ENCODE measurements around the gene ALPK3. TPM values are rescaled to one million over a fixed set of nuclear protein-coding genes. Genes with fewer than 3 reads are reported as not detected.

ALPK3 gene
- total RNA-seq, 2 donors from 2014 or later: 57.8 to 94.1 TPM

DNA sequence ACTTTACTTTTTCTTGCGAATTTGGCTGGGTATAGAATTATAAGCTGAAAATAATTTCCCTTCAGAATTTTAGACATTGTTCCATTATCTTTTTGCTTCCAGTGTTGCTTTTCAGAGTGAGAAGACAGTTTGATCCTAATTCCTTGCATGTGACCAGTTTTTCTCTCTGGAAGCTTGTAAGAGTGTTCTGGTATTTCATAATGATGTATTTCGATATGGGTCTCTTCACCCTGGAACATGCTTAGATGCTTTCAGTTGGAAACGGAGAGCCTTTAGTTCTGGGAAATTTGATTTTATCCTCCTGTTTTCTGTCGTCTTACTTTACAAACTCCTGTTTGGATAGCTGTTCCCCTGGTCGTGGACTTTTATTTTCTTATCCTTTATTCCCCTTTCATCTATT is 13.9 kb downstream of the ALPK3 start:
- no peaks in the 10 kb centered on the region for H3K9me3 ChIP-seq (ENCODE audit: control insufficient read depth, low read length)
- TF ChIP-seq, protein P1, sequence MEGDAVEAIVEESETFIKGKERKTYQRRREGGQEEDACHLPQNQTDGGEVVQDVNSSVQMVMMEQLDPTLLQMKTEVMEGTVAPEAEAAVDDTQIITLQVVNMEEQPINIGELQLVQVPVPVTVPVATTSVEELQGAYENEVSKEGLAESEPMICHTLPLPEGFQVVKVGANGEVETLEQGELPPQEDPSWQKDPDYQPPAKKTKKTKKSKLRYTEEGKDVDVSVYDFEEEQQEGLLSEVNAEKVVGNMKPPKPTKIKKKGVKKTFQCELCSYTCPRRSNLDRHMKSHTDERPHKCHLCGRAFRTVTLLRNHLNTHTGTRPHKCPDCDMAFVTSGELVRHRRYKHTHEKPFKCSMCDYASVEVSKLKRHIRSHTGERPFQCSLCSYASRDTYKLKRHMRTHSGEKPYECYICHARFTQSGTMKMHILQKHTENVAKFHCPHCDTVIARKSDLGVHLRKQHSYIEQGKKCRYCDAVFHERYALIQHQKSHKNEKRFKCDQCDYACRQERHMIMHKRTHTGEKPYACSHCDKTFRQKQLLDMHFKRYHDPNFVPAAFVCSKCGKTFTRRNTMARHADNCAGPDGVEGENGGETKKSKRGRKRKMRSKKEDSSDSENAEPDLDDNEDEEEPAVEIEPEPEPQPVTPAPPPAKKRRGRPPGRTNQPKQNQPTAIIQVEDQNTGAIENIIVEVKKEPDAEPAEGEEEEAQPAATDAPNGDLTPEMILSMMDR (conservative IDR thresholded peaks at IDR 0.05): no peak
- no peak for DNase-seq
- 91 to 98% methylated on average over 4 of the region's 5 CpGs for WGBS, 2 experiments (ENCODE audit: insufficient coverage in 1 of 2, insufficient read length in 1 of 2)
- no peaks in the 10 kb centered on the region for H3K27me3 Mint-ChIP-seq (ENCODE audit: insufficient read depth)
- H3K36me3 ChIP-seq (ENCODE audit: control insufficient read depth, insufficient read depth, low read length): peaks cover 85% of the 10 kb centered on the region
- peaks cover 69% of the 10 kb centered on the region for H3K36me3 Mint-ChIP-seq (ENCODE audit: low read depth)
- no peak overlapping the region for H3K4me3 ChIP-seq (ENCODE audit: low read length)
- H3K27ac Mint-ChIP-seq: peak overlapping the region; percentile 36
- peaks cover 22% of the 10 kb centered on the region for H3K4me1 ChIP-seq (ENCODE audit: control insufficient read depth, insufficient read depth, low read length)
- H3K27me3 ChIP-seq (ENCODE audit: control insufficient read depth, insufficient read depth, low read length, poor library complexity, severe bottlenecking): no peaks in the 10 kb centered on the region
- no peak overlapping the region for H3K4me3 Mint-ChIP-seq
- no peak overlapping the region for H3K9ac ChIP-seq (ENCODE audit: extremely low read depth, low read length, poor library complexity, severe bottlenecking)
- peaks cover 20% of the 10 kb centered on the region for H3K4me1 Mint-ChIP-seq
- H3K27ac ChIP-seq (ENCODE audit: low read depth, low read length): no peak overlapping the region
- no peaks in the 10 kb centered on the region for H3K9me3 Mint-ChIP-seq

GRCh38 chr15:84831613-84832012 is 14.5 kb downstream of the ALPK3 start:
- 91% methylated on average over 1 of the region's 2 CpGs; no CpG with 5 or more reads in 1 of the 2 experiments for WGBS, 2 experiments (ENCODE audit: insufficient coverage in 1 of 2, insufficient read length in 1 of 2)
- Mint-ChIP-seq H3K27ac (peak overlapping the region; percentile 36), H3K4me3 (no peak overlapping the region)

DNA sequence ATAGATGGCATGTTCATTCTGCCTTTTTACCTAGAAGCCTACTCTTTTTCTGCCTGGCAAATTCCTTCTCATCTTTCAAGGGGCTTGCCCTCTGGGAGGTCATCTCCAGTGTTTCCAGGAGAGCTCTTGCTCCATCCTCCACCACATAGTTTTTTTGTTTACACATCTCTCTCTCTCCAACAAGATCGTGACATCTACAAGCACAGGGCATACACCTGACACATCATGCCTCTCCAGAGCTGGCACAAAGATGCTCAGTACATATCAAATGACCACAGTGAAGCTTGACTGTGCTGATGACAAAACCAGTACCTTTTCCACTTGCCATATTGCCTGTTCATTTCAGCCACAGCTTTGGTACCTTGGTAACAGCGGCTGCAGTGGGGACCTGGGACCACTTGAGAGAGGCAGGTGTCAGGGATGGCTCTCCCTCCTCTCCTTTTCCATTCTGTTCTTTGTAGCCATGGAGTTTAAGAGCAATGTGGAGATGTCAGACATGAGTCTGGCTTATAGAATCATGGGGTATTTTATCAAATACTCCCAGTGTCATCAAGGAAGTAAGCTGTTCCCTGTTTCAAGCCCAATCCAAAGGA is 15.4 kb downstream of the ALPK3 start:
- DNase-seq: peak; percentile 11
- Histone ChIP-seq H3K36me3 (ENCODE audit: control insufficient read depth, insufficient read depth, low read length) (peaks cover 85% of the 10 kb centered on the region), H3K27ac (ENCODE audit: low read depth, low read length) (no peak overlapping the region), H3K9me3 (ENCODE audit: control insufficient read depth, low read length) (no peaks in the 10 kb centered on the region), H3K4me3 (ENCODE audit: low read length) (no peak overlapping the region), H3K27me3 (ENCODE audit: control insufficient read depth, insufficient read depth, low read length, poor library complexity, severe bottlenecking) (no peaks in the 10 kb centered on the region), H3K9ac (ENCODE audit: extremely low read depth, low read length, poor library complexity, severe bottlenecking) (no peak overlapping the region), H3K4me1 (ENCODE audit: control insufficient read depth, insufficient read depth, low read length) (peaks cover 22% of the 10 kb centered on the region)
- WGBS, 2 experiments (ENCODE audit: insufficient coverage in 1 of 2, insufficient read length in 1 of 2): 94% methylated on average over 2 of the region's 2 CpGs
- Mint-ChIP-seq H3K27ac (no peak overlapping the region), H3K27me3 (ENCODE audit: insufficient read depth) (no peaks in the 10 kb centered on the region), H3K36me3 (ENCODE audit: low read depth) (peaks cover 76% of the 10 kb centered on the region), H3K9me3 (no peaks in the 10 kb centered on the region), H3K4me3 (no peak overlapping the region), H3K4me1 (peaks cover 17% of the 10 kb centered on the region)
- TF ChIP-seq, protein P1 (conservative IDR thresholded peaks at IDR 0.05): no peak

More at GRCh38 chr15:84831613-84832012, 14.5 kb downstream of the ALPK3 start:
- no peak overlapping the region for H3K27ac ChIP-seq (ENCODE audit: low read depth, low read length)
- no peaks in the 10 kb centered on the region for H3K27me3 Mint-ChIP-seq (ENCODE audit: insufficient read depth)
- peaks cover 22% of the 10 kb centered on the region for H3K4me1 ChIP-seq (ENCODE audit: control insufficient read depth, insufficient read depth, low read length)
- H3K9ac ChIP-seq (ENCODE audit: extremely low read depth, low read length, poor library complexity, severe bottlenecking): no peak overlapping the region
- DNase-seq: no peak
- H3K4me1 Mint-ChIP-seq: peaks cover 17% of the 10 kb centered on the region
- no peaks in the 10 kb centered on the region for H3K9me3 Mint-ChIP-seq
- H3K36me3 ChIP-seq (ENCODE audit: control insufficient read depth, insufficient read depth, low read length): peaks cover 87% of the 10 kb centered on the region
- no peak overlapping the region for H3K4me3 ChIP-seq (ENCODE audit: low read length)
- no peaks in the 10 kb centered on the region for H3K27me3 ChIP-seq (ENCODE audit: control insufficient read depth, insufficient read depth, low read length, poor library complexity, severe bottlenecking)
- TF ChIP-seq, protein P1 (conservative IDR thresholded peaks at IDR 0.05): no peak
- peaks cover 72% of the 10 kb centered on the region for H3K36me3 Mint-ChIP-seq (ENCODE audit: low read depth)
- no peaks in the 10 kb centered on the region for H3K9me3 ChIP-seq (ENCODE audit: control insufficient read depth, low read length)

Measured in endodermal cell (in vitro differentiated cells).